ENCODE data around the gene KLHDC3. TPM values are rescaled to one million over a fixed set of nuclear protein-coding genes. Genes with fewer than 3 reads are reported as not detected.

The KLHDC3 gene
- total and polyA plus RNA-seq, 2 of the 13 experiments (the other 11 are each of a cell fraction or from before 2014, with no cell fraction given) = 78.3 to 91.5 TPM

- TF ChIP-seq, protein P1, sequence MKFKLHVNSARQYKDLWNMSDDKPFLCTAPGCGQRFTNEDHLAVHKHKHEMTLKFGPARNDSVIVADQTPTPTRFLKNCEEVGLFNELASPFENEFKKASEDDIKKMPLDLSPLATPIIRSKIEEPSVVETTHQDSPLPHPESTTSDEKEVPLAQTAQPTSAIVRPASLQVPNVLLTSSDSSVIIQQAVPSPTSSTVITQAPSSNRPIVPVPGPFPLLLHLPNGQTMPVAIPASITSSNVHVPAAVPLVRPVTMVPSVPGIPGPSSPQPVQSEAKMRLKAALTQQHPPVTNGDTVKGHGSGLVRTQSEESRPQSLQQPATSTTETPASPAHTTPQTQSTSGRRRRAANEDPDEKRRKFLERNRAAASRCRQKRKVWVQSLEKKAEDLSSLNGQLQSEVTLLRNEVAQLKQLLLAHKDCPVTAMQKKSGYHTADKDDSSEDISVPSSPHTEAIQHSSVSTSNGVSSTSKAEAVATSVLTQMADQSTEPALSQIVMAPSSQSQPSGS (CRISPR knock-in tag; IDR thresholded peaks at IDR 0.05) = peak; percentile 37; the same call in 1 of the 2 replicates
- TF ChIP-seq THYN1 (CRISPR knock-in tag; IDR thresholded peaks at IDR 0.05; ENCODE audit: borderline replicate concordance, low read depth) = no peak
- TF ChIP-seq DNMT3B (CRISPR knock-in tag; conservative IDR thresholded peaks at IDR 0.05) = no peak
- TF ChIP-seq, protein P2, sequence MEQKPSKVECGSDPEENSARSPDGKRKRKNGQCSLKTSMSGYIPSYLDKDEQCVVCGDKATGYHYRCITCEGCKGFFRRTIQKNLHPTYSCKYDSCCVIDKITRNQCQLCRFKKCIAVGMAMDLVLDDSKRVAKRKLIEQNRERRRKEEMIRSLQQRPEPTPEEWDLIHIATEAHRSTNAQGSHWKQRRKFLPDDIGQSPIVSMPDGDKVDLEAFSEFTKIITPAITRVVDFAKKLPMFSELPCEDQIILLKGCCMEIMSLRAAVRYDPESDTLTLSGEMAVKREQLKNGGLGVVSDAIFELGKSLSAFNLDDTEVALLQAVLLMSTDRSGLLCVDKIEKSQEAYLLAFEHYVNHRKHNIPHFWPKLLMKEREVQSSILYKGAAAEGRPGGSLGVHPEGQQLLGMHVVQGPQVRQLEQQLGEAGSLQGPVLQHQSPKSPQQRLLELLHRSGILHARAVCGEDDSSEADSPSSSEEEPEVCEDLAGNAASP (CRISPR knock-in tag; IDR thresholded peaks at IDR 0.05; ENCODE audit: borderline replicate concordance) = 0 out of 2 replicates have a peak, but pooled peaks have one; percentile 20
- peak; percentile 78 for TF ChIP-seq ERF (CRISPR knock-in tag; IDR thresholded peaks at IDR 0.05)
- peak; percentile 33; the same call in 1 of the 2 replicates for TF ChIP-seq ZNF138 (CRISPR knock-in tag; IDR thresholded peaks at IDR 0.05; ENCODE audit: low read depth)
- TF ChIP-seq ZNF337 (CRISPR knock-in tag; IDR thresholded peaks at IDR 0.05; ENCODE audit: borderline replicate concordance, low read depth) = no peak
- no peak for TF ChIP-seq ZMYM2 (CRISPR knock-in tag; IDR thresholded peaks at IDR 0.05)
- TF ChIP-seq, protein P3, sequence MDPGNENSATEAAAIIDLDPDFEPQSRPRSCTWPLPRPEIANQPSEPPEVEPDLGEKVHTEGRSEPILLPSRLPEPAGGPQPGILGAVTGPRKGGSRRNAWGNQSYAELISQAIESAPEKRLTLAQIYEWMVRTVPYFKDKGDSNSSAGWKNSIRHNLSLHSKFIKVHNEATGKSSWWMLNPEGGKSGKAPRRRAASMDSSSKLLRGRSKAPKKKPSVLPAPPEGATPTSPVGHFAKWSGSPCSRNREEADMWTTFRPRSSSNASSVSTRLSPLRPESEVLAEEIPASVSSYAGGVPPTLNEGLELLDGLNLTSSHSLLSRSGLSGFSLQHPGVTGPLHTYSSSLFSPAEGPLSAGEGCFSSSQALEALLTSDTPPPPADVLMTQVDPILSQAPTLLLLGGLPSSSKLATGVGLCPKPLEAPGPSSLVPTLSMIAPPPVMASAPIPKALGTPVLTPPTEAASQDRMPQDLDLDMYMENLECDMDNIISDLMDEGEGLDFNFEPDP (CRISPR knock-in tag; conservative IDR thresholded peaks at IDR 0.05) = no peak
- peak; percentile 83 for TF ChIP-seq CREB1 (IDR thresholded peaks at IDR 0.05)
- TF ChIP-seq CREB1 (CRISPR knock-in tag; IDR thresholded peaks at IDR 0.05) = peak; percentile 83
- TF ChIP-seq ZNF720 (CRISPR knock-in tag; IDR thresholded peaks at IDR 0.05) = no peak
- no peak for TF ChIP-seq ZNF878 (CRISPR knock-in tag; IDR thresholded peaks at IDR 0.05)
- peak; percentile 90; the same call in 1 of the 2 replicates for TF ChIP-seq ZBED4 (CRISPR knock-in tag; IDR thresholded peaks at IDR 0.05; ENCODE audit: borderline replicate concordance)
- peak; percentile 78 for TF ChIP-seq UBTF (CRISPR knock-in tag; IDR thresholded peaks at IDR 0.05)
- peak; percentile 77 for TF ChIP-seq HOXA5 (CRISPR knock-in tag; IDR thresholded peaks at IDR 0.05)
- peak; percentile 75 for TF ChIP-seq BRD4 (CRISPR knock-in tag; IDR thresholded peaks at IDR 0.05)
- peak; percentile 29; the same call in 1 of the 2 replicates for TF ChIP-seq FOXJ3 (CRISPR knock-in tag; IDR thresholded peaks at IDR 0.05; ENCODE audit: borderline replicate concordance)
Observed at GRCh38 chr6:42984001-42984923, 29.8 kb upstream of the KLHDC3 start, which contains the start of gene PPP2R5D (continued).
